ENCODE measurements around the gene ATP6V1G2. TPM values are rescaled to one million over a fixed set of nuclear protein-coding genes. Genes with fewer than 3 reads are reported as not detected.

ATP6V1G2 gene
- total and polyA plus RNA-seq, 2 of the 4 experiments (the other 2 are of a cell fraction), result 1.4 to 6.5 TPM

- POLR2A ChIA-PET (ENCODE audit: unreplicated experiment), result no interaction called here
- in situ Hi-C loops (cut with MboI; ENCODE audit: low sequenced_read_pairs) (no loop called here), dilution Hi-C loops (cut with HindIII; ENCODE audit: low sequenced_read_pairs, unreplicated experiment) (no loop called here), intact Hi-C loops (cut with micrococcal nuclease) (no loop called here)
- CTCF ChIA-PET, result no interaction called here
- Histone ChIP-seq H3K4ac (ENCODE audit: low read depth, low read length) (no peak within 1 kb of the TSS), H3K23ac (ENCODE audit: low read depth, low read length) (no peak within 1 kb of the TSS), H3K27me3 (ENCODE audit: control insufficient read depth, insufficient read depth, low read length) (peaks cover 33% of the 10 kb centered on the region), H2BK20ac (ENCODE audit: low read depth, low read length) (no peak within 1 kb of the TSS), H3K4me3 (ENCODE audit: insufficient read depth, low read depth, low read length) (no peak within 1 kb of the TSS), H3K9me3 (ENCODE audit: control insufficient read depth, insufficient read depth, low read length) (no peaks in the 10 kb centered on the region), H4K91ac (ENCODE audit: insufficient read depth, low read depth, low read length) (no peak within 1 kb of the TSS), H2AK5ac (ENCODE audit: low read depth, low read length) (no peak within 1 kb of the TSS), H2BK15ac (ENCODE audit: low read depth, low read length) (no peak within 1 kb of the TSS), H3K9ac (ENCODE audit: low read depth, low read length) (no peak within 1 kb of the TSS), H3K27ac (ENCODE audit: insufficient read depth, low read length) (no peak within 1 kb of the TSS), H3K36me3 (ENCODE audit: control insufficient read depth, insufficient read depth, low read length) (no peaks in the 10 kb centered on the region), H3K4me2 (ENCODE audit: low read depth, low read length) (no peak within 1 kb of the TSS), H4K20me1 (ENCODE audit: insufficient read depth, low read length) (no peaks in the 10 kb centered on the region), H3K56ac (ENCODE audit: extremely low read depth, insufficient read depth, low read length) (no peak within 1 kb of the TSS), H3K9me1 (ENCODE audit: insufficient read depth, low read length) (no peaks in the 10 kb centered on the region), H2AK9ac (replicated peaks; ENCODE audit: low read depth, low read length, poor library complexity) (no peak within 1 kb of the TSS), H3K14ac (replicated peaks; ENCODE audit: low read depth, low read length) (no peak within 1 kb of the TSS), H4K5ac (ENCODE audit: low read depth, low read length) (no peak within 1 kb of the TSS), H2BK5ac (ENCODE audit: low read depth, low read length, poor library complexity, severe bottlenecking) (no peak within 1 kb of the TSS), H3K18ac (ENCODE audit: low read depth, low read length) (no peak within 1 kb of the TSS), H3K4me1 (ENCODE audit: control insufficient read depth, insufficient read depth, low read length) (no peaks in the 10 kb centered on the region), H3K79me1 (ENCODE audit: low read depth in 1 of 2, low read length in 2 of 2) (no peaks in the 10 kb centered on the region), H2AFZ (replicated peaks; ENCODE audit: low read length, poor library complexity) (peak within 1 kb of the TSS; percentile 21), H4K8ac (ENCODE audit: low read depth in 2 of 2, low read length in 2 of 2) (no peak within 1 kb of the TSS), H2BK120ac (ENCODE audit: low read depth, low read length) (no peak within 1 kb of the TSS)
- no TSS peak for BruUV-seq (replicated peaks)
- 93% methylated on average over 5 of the region's 19 CpGs; no CpG with 5 or more reads in 1 of the 2 experiments for WGBS, 2 experiments (ENCODE audit: extremely low coverage in 2 of 2, insufficient read length in 1 of 2)
- TF ChIP-seq ELK1 (IDR thresholded peaks at IDR 0.05; ENCODE audit: borderline replicate concordance, low read depth, low read length) (no peak), CEBPB (IDR thresholded peaks at IDR 0.05; ENCODE audit: low read depth, low read length) (no peak), FOS (IDR thresholded peaks at IDR 0.05; ENCODE audit: low read depth, low read length) (no peak), MAZ (IDR thresholded peaks at IDR 0.05; ENCODE audit: borderline replicate concordance, low read depth, low read length) (no peak), BHLHE40 (IDR thresholded peaks at IDR 0.05; ENCODE audit: low read depth, low read length) (no peak), POLR2A (IDR thresholded peaks at IDR 0.05; ENCODE audit: low read depth, low read length) (no peak), CTCF (conservative IDR thresholded peaks at IDR 0.05; ENCODE audit: low read depth, low read length) (no peak), MAFK (IDR thresholded peaks at IDR 0.05; ENCODE audit: low read depth, low read length) (no peak), RAD21 (IDR thresholded peaks at IDR 0.05; ENCODE audit: low read length) (no peak), SMC3 (IDR thresholded peaks at IDR 0.05; ENCODE audit: low read depth, low read length) (no peak), USF2 (IDR thresholded peaks at IDR 0.05; ENCODE audit: low read depth, low read length) (no peak), NFE2L2 (IDR thresholded peaks at IDR 0.05; ENCODE audit: low read depth, low read length) (no peak), RFX5 (IDR thresholded peaks at IDR 0.05; ENCODE audit: low read depth, low read length) (no peak), RCOR1 (IDR thresholded peaks at IDR 0.05; ENCODE audit: insufficient replicate concordance, low read length) (no peak), CHD1 (IDR thresholded peaks at IDR 0.05; ENCODE audit: low read depth, low read length) (no peak), MXI1 (IDR thresholded peaks at IDR 0.05; ENCODE audit: borderline replicate concordance, low read depth, low read length) (no peak)
- ATAC-seq (ENCODE audit: low read depth) (no peak), DNase-seq (no peak)
These were observed 29.0 kb upstream of the ATP6V1G2 start, which contains the start of gene TNF for GRCh38 chr6:31575335-31575901. TSS of gene TNF (plus strand) at chr6:31575565. CDS start at chr6:31575742, 177 bp downstream.
